Measurements from ENCODE around the gene LBR. TPM values are rescaled to one million over a fixed set of nuclear protein-coding genes. Genes with fewer than 3 reads are reported as not detected.

The LBR gene
- total RNA-seq, 4 donors from 2014 or later = 82.3 to 157 (median 85.1) TPM

DNA sequence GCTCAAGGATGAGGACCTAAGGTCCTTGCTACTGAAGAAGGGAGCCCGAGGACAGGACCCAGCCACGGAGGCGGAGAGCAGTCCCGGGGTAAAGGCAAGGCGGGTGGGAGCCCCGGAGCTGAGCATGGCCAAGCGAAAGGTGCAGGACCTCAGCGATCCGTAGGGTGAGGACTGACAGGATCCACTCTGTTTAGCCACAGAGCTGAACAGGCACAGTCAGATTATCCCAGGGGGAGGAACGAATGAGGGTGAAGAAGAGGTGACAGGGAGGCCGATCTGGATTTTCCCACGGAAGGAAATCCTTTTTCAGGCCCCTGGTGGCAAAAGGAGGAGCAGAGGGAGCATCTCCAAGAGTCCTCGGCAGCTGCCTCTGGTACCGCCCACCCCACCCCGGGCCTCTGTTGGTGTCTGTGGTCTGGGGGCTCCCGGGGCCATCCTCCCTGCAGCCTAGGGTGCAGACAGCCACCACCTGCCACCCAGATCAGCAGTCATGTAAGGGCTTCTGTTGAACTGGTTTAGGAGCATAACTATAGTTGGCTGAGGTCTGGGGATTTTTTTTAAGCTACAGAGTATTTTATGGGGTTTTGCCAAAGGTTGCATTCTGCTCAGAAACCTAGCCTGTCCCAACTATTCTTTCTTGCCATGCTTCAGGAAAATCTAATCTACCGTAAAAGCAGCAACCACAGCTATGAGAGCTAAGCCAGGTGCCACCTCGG, 32.3 kb upstream of the LBR start:
- peaks cover 41 to 59% (median 54%) of the 10 kb centered on the region in 4 donors for H3K4me1 ChIP-seq
- no peak for TF ChIP-seq EP300 (IDR thresholded peaks at IDR 0.05)
- no peak for TF ChIP-seq POLR2AphosphoS5 (IDR thresholded peaks at IDR 0.05)
- TF ChIP-seq, protein P1, sequence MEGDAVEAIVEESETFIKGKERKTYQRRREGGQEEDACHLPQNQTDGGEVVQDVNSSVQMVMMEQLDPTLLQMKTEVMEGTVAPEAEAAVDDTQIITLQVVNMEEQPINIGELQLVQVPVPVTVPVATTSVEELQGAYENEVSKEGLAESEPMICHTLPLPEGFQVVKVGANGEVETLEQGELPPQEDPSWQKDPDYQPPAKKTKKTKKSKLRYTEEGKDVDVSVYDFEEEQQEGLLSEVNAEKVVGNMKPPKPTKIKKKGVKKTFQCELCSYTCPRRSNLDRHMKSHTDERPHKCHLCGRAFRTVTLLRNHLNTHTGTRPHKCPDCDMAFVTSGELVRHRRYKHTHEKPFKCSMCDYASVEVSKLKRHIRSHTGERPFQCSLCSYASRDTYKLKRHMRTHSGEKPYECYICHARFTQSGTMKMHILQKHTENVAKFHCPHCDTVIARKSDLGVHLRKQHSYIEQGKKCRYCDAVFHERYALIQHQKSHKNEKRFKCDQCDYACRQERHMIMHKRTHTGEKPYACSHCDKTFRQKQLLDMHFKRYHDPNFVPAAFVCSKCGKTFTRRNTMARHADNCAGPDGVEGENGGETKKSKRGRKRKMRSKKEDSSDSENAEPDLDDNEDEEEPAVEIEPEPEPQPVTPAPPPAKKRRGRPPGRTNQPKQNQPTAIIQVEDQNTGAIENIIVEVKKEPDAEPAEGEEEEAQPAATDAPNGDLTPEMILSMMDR (IDR thresholded peaks at IDR 0.05) = no peak
- no peak for TF ChIP-seq POLR2A (IDR thresholded peaks at IDR 0.05; ENCODE audit: low read depth)
- intact Hi-C loops (cut with DNase I) = no loop called here
- H3K4me3 ChIP-seq = no peak overlapping the region
- no peak for DNase-seq (ENCODE audit: extremely low spot score)
- H3K9me3 ChIP-seq = no peaks in the 10 kb centered on the region
- peak overlapping the region; percentile 78 to 82 (median 81) for H3K27ac ChIP-seq (replicated peaks in 1 of 4)
- no peaks in the 10 kb centered on the region for H3K27me3 ChIP-seq
- H3K36me3 ChIP-seq = no peaks in the 10 kb centered on the region
- 47% methylated on average over 18 of the region's 18 CpGs for WGBS

DNA sequence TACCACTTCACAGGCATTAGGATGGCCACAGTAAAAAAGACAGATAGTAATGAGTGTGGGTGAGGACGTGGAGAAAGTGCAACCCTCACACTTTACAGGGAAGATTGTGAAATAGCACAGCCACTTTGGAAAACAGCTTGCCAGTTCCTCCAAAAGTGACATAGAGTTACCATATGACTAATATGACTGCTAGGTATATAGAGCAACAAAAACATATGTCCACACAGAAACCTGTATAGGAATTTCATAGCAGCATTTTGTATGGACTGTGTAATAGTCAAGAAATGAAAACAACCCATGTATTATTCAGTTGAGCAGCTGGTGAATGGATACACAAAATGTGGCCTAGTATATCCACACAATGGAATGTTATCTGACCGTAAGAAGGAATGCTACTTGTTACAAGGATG, 30.4 kb upstream of the LBR start:
- H3K4me3 ChIP-seq = no peak overlapping the region
- no peak for DNase-seq (ENCODE audit: extremely low spot score)
- 65% methylated on average over 2 of the region's 2 CpGs for WGBS

DNA sequence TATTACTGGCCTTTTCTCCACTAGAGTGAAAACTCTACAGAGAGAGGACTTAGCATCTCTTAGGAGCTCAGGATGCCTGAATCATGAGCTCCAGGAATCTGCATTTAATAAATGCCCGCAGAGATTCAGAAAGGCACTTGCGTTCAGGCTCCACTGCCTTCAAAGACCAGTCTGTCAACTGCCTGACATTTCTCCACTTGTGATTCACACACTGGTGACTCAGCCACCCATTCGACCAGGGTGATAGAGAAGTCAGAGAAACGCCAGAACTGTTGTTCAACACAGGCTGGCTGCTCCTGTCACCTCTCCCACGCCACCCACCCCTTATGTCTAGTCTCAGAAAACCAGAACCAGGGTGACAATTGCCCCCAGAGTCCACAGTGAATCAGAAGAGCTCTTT, 26.9 kb upstream of the LBR start:
- H3K4me3 ChIP-seq = no peak overlapping the region
- intact Hi-C loops (cut with DNase I) = no loop called here
- H3K9me3 ChIP-seq = no peaks in the 10 kb centered on the region
- 24% methylated on average over 5 of the region's 5 CpGs for WGBS
- peaks cover 3 to 53% (median 47%) of the 10 kb centered on the region in 4 donors for H3K4me1 ChIP-seq
- DNase-seq (ENCODE audit: extremely low spot score) = no peak
- peak overlapping the region; percentile 59 to 96 (median 92) for H3K27ac ChIP-seq (replicated peaks in 1 of 4)
- H3K27me3 ChIP-seq = no peaks in the 10 kb centered on the region
- TF ChIP-seq EP300 (IDR thresholded peaks at IDR 0.05) (no peak), POLR2AphosphoS5 (IDR thresholded peaks at IDR 0.05) (peak; percentile 51 to 71)
- H3K36me3 ChIP-seq = no peaks in the 10 kb centered on the region

More for the DNA sequence above, 30.4 kb upstream of the LBR start:
- H3K36me3 ChIP-seq = no peaks in the 10 kb centered on the region
- intact Hi-C loops (cut with DNase I) = no loop called here
- H3K9me3 ChIP-seq = no peaks in the 10 kb centered on the region
- H3K4me1 ChIP-seq = peaks cover 30 to 68% (median 59%) of the 10 kb centered on the region in 4 donors
- no peaks in the 10 kb centered on the region for H3K27me3 ChIP-seq
- TF ChIP-seq, protein P1 (IDR thresholded peaks at IDR 0.05) = no peak
- no peak for TF ChIP-seq POLR2AphosphoS5 (IDR thresholded peaks at IDR 0.05)
- TF ChIP-seq POLR2A (IDR thresholded peaks at IDR 0.05; ENCODE audit: low read depth) = no peak
- H3K27ac ChIP-seq (replicated peaks in 1 of 4) = peak overlapping the region; percentile 13 to 82 (median 80)

DNA sequence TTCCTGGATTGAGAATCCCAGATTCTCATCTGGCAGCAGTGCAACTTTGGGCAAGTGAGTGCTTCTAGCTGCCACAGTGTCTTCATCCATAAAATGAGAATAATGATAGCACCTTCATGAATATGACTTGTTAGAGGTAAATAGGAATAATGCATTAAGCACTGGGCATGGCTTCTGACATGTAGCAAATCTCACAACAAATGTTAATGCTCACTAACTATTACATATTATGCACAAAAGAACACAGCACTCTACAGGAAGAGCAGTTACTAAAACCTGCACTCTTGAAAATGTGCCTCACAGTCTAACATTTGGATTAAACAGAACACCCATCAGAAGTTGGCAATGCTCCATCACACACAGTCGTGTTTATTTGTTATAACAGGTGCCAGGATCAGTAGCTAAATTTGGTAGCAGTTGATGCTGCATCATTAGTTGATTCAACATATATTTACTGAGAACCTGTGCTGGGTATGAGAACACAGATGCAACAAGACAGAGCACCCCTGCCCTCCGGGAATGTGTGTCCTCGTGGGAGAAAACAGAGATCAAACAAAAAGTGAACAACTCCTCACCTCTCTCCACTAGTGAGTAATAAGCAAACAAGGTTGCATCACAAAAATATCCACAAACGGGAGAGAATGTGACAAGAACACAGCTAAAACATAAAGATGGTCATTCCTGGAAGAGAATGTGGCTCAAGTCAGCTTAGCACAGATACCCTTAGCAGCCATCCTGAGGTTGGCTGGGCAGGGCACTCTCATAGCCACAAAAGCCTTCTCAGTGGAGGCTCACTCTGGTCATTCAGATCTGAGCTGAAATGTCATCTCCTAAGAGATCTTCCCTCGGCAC, 26.2 kb upstream of the LBR start:
- H3K9me3 ChIP-seq = no peaks in the 10 kb centered on the region
- 40% methylated on average over 5 of the region's 5 CpGs for WGBS
- TF ChIP-seq EP300 (IDR thresholded peaks at IDR 0.05) (no peak), POLR2A (IDR thresholded peaks at IDR 0.05; ENCODE audit: low read depth) (no peak), POLR2AphosphoS5 (IDR thresholded peaks at IDR 0.05) (no peak)
- TF ChIP-seq, protein P1 (IDR thresholded peaks at IDR 0.05) = no peak
- peaks cover 3 to 58% (median 49%) of the 10 kb centered on the region in 4 donors for H3K4me1 ChIP-seq
- no peak overlapping the region for H3K4me3 ChIP-seq
- no peaks in the 10 kb centered on the region for H3K36me3 ChIP-seq
- H3K27ac ChIP-seq (replicated peaks in 1 of 4) = peak overlapping the region; percentile 59 to 96 (median 92)
- DNase-seq (ENCODE audit: extremely low spot score) = no peak
- intact Hi-C loops (cut with DNase I) = no loop called here
- H3K27me3 ChIP-seq = no peaks in the 10 kb centered on the region

All from esophagus muscularis mucosa (tissue), 4 donors.